Urinary bladder (tissue), 4 donors: ENCODE data around the gene MSMP. TPM values are rescaled to one million over a fixed set of nuclear protein-coding genes. Genes with fewer than 3 reads are reported as not detected.

ENCODE experiments used
- DNase-seq: peaks from one replicate; pipeline ENCODE4 v3.0.0-alpha.2; 2015; ENCODE audit errors: extremely low spot score
- H3K27ac ChIP-seq: one replicate; pipeline ENCODE4 v1.5.1; 2013; ENCODE audit warnings: low read depth, mild to moderate bottlenecking, moderate library complexity
- H3K36me3 ChIP-seq: one replicate; pipeline ENCODE4 v1.6.1; 2013; ENCODE audit warnings: mild to moderate bottlenecking, moderate library complexity; ENCODE audit not compliant: insufficient read depth
- H3K4me1 ChIP-seq: one replicate; pipeline ENCODE4 v1.6.1; 2013; ENCODE audit warnings: mild to moderate bottlenecking, moderate library complexity; ENCODE audit not compliant: insufficient read depth
- H3K4me3 ChIP-seq: one replicate; pipeline ENCODE4 v1.5.1; 2013; ENCODE audit warnings: low read depth, low read length
- WGBS: extraction: QIAGEN DNeasy Blood & Tissue Kit; methylation state at CpG from one replicate; pipeline ENCODE4 v1.1.7; 2013; 5-methylcytosine and 5-hydroxymethylcytosine counted together
- polyA plus RNA-seq: library from polyadenylated mRNA; stranded (reverse); fragments of 200-250 nt; gene quantifications from one replicate; pipeline ENCODE4 v1.2.3, GENCODE V29; 2013
- total RNA-seq: library from RNA; depleted of rRNA; stranded (reverse); fragments of >200 nt; gene quantifications from one replicate; pipeline ENCODE4 v1.2.3, GENCODE V29; 2014
- donor health status: healthy with polysubstance abuse.
- donor health status: healthy.

MSMP gene
- total and polyA plus RNA-seq, 2 donors, result 0.42 to 0.53 TPM

DNA sequence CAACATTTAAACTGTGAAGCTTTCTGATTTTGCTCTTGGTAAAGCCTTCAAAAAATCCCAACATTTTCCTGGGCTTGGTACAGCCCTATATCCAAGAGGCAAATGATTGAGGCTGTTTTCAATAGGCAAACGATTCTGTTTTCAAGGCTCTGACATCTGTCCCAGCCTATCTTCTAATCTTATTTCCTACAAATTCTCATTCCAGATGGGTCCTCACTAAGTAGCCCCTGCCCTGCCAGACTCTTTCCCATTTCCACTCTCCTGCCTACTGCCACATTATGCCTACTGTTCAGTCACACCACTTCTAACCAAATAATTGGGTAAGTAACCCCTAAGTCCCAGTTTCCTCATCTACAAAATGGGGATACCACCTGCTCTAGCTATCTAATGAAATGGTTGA lies 8.5 kb downstream of the MSMP start:
- Histone ChIP-seq H3K27ac (no peak overlapping the region), H3K4me3 (no peak overlapping the region), H3K4me1 (peaks cover 5% of the 10 kb centered on the region), H3K36me3 (no peaks in the 10 kb centered on the region)
- 61% methylated on average over 1 of the region's 1 CpG for WGBS
- DNase-seq, result no peak

- H3K4me1 ChIP-seq, result peaks cover 5% of the 10 kb centered on the region
- no peak overlapping the region for H3K27ac ChIP-seq
- no peak for DNase-seq
- no peak overlapping the region for H3K4me3 ChIP-seq
- no peaks in the 10 kb centered on the region for H3K36me3 ChIP-seq
- 82% methylated on average over 8 of the region's 8 CpGs for WGBS
Measured at GRCh38 chr9:35743880-35744518, 10.1 kb downstream of the MSMP start.

- H3K4me1 ChIP-seq, result peaks cover 5% of the 10 kb centered on the region
- no peaks in the 10 kb centered on the region for H3K36me3 ChIP-seq
- 64% methylated on average over 2 of the region's 2 CpGs for WGBS
- no peak overlapping the region for H3K27ac ChIP-seq
- no peak for DNase-seq
- H3K4me3 ChIP-seq, result no peak overlapping the region
Measured at GRCh38 chr9:35743452-35743851, 10.6 kb downstream of the MSMP start.

DNA sequence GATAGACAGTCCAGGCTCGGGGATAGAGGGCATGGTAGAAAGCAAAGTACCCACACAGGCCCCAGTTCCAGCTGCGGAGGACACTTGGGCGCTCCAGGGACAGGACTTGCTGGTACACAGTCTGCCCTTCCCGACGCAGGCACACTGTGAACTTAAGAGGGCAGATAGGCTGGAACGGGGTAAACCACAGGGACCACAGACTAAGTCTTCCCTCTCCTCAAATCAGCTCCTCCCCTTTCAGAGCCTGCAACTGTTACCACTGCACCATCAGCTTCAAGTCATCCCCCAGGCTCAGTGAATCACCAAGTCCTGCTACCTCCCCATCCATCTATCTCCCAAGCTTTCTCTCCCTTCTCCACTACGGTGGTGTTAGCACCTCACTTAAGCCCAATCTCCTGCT lies 12.3 kb downstream of the MSMP start:
- Histone ChIP-seq H3K4me3 (no peak overlapping the region), H3K4me1 (peaks cover under 1% of the 10 kb centered on the region), H3K27ac (no peak overlapping the region), H3K36me3 (no peaks in the 10 kb centered on the region)
- no peak for DNase-seq
- 88% methylated on average over 7 of the region's 7 CpGs for WGBS

GRCh38 chr9:35740243-35740642 lies 13.8 kb downstream of the MSMP start:
- no peak overlapping the region for H3K27ac ChIP-seq
- H3K4me1 ChIP-seq, result no peaks in the 10 kb centered on the region
- H3K4me3 ChIP-seq, result no peak overlapping the region
- H3K36me3 ChIP-seq, result no peaks in the 10 kb centered on the region
- 90% methylated on average over 6 of the region's 6 CpGs for WGBS
- DNase-seq, result no peak

DNA sequence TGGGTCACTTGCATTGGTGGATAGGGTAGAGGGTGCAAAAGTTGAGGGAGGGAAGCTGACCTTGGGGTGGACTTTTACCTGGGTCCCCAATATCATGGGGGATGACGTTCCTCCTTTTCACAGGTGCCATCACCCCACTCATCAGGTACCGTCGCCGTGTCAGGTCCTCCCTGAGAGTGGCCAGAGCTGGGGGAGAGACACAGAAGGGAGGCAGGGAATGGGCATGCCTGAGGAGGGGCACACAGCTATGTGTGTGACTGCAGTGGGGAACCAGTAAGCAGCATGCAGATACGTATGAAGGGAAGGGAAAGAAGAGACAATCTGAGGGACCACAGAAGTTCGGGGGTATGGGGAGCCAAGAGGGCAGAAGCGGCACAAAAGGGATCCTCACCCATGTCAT lies 15.2 kb downstream of the MSMP start:
- no peaks in the 10 kb centered on the region for H3K4me1 ChIP-seq
- H3K27ac ChIP-seq, result no peak overlapping the region
- H3K4me3 ChIP-seq, result no peak overlapping the region
- no peak for DNase-seq
- WGBS, result 90% methylated on average over 7 of the region's 7 CpGs
- no peaks in the 10 kb centered on the region for H3K36me3 ChIP-seq

- WGBS, result 71% methylated on average over 4 of the region's 4 CpGs
- Histone ChIP-seq H3K27ac (no peak overlapping the region), H3K4me1 (no peaks in the 10 kb centered on the region), H3K4me3 (no peak overlapping the region), H3K36me3 (no peaks in the 10 kb centered on the region)
- no peak for DNase-seq
Measured at GRCh38 chr9:35738186-35738585, 15.9 kb downstream of the MSMP start.

- no peak for DNase-seq
- Histone ChIP-seq H3K36me3 (no peaks in the 10 kb centered on the region), H3K4me3 (no peak overlapping the region), H3K27ac (no peak overlapping the region), H3K4me1 (no peaks in the 10 kb centered on the region)
- 72% methylated on average over 7 of the region's 7 CpGs for WGBS
Measured at GRCh38 chr9:35737143-35737542, 16.9 kb downstream of the MSMP start.

- Histone ChIP-seq H3K27ac (no peak overlapping the region), H3K4me1 (no peaks in the 10 kb centered on the region), H3K4me3 (no peak overlapping the region), H3K36me3 (no peaks in the 10 kb centered on the region)
- WGBS, result 41% methylated on average over 5 of the region's 5 CpGs
- DNase-seq, result no peak
Measured at GRCh38 chr9:35736201-35736633, 17.9 kb downstream of the MSMP start.

DNA sequence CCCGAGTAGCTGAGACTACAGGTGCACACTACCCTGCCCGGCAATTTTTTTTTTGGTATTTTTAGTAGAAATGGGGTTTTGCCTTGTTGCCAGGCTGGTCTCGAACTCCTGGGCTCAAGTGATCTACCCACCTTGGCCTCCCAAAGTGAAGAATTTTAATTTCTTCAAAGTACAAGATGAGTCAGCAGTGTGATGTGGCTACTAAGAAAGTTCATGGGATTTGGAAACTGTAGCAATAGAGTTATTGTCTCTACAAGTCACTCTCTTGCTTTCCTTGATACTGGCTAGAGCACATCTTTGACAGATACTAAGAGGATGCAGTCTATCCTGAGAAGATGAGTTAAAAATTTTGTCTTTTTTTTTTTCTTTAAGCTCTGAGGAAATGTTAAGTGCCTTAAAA lies 20.0 kb downstream of the MSMP start:
- Histone ChIP-seq H3K36me3 (no peaks in the 10 kb centered on the region), H3K4me3 (no peak overlapping the region), H3K4me1 (peaks cover 4% of the 10 kb centered on the region), H3K27ac (no peak overlapping the region)
- 92% methylated on average over 3 of the region's 3 CpGs for WGBS
- DNase-seq, result no peak

DNA sequence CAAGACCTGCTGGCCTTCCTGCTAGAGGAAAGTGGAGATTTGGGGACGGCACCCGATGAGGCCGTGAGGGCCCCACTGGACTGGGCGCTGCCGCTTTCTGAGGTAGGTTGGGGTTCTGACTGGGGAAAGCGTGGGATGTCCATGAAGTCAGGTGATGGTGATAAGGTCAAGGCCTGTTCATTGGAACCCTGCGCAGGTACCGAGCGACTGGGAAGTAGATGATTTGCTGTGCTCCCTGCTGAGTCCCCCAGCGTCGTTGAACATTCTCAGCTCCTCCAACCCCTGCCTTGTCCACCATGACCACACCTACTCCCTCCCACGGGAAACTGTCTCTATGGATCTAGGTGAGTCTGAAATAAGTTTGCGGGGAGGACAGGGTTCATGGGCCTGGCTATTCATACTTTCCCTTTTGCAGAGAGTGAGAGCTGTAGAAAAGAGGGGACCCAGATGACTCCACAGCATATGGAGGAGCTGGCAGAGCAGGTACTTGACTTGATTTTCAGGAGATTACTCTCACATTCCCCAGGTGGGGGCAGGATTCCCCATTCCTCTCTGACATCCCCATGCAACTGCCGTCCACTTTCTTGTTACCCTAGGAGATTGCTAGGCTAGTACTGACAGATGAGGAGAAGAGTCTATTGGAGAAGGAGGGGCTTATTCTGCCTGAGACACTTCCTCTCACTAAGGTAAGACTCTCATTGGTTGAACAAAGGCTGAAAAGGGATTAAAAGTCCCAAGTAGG lies 21.1 kb downstream of the MSMP start:
- Histone ChIP-seq H3K4me3 (peak overlapping the region; percentile 73), H3K36me3 (no peaks in the 10 kb centered on the region), H3K4me1 (peaks cover 4% of the 10 kb centered on the region), H3K27ac (peak overlapping the region; percentile 94)
- WGBS, result under 1% methylated on average over 14 of the region's 14 CpGs
- no peak for DNase-seq

DNA sequence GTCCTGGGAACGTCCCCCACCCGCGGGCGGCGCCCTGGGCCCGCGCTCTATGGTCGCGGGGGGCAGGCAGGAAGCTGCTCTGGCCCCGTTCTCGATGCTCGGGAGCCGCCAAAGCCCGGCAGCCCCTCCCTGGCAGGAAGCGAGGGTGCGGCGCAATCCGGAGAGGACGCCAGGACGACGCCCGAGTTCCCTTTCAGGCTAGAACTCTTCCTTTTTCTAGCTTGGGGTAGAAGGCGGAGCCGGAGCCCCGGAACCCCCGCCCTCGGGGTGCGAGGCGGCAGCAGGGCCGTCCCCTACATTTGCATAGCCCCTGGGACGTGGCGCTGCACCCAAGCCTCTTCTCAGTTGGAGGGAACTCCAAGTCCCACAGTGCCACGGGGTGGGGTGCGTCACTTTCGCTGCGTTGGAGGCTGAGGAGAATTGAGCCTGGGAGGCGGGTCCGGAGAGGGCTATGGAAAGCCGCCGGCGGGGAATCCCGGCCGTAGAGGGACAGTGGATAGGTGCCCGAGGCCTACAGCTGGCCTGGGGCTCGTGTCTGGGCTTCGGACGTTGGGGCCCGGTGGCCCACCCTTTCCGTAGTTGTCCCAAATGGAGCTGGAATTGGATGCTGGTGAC lies 21.8 kb downstream of the MSMP start, which contains the start of the genes CREB3 and TLN1:
TSS of gene CREB3 (plus strand) at position 482 of the 615 bp plus-strand sequence. CDS start at position 589, 107 bp downstream.
TSS of gene TLN1 (minus strand) at position 11 of the 615 bp plus-strand sequence. CDS start 6,501 bp downstream, outside the sequence.
- Histone ChIP-seq H3K36me3 (no peaks in the 10 kb centered on the region), H3K4me3 (peak within 1 kb of the TSS; percentile 73), H3K4me1 (peaks cover 4% of the 10 kb centered on the region), H3K27ac (peak within 1 kb of the TSS; percentile 97)
- under 1% methylated on average over 49 of the region's 49 CpGs for WGBS
- DNase-seq, result peak; percentile 97

DNA sequence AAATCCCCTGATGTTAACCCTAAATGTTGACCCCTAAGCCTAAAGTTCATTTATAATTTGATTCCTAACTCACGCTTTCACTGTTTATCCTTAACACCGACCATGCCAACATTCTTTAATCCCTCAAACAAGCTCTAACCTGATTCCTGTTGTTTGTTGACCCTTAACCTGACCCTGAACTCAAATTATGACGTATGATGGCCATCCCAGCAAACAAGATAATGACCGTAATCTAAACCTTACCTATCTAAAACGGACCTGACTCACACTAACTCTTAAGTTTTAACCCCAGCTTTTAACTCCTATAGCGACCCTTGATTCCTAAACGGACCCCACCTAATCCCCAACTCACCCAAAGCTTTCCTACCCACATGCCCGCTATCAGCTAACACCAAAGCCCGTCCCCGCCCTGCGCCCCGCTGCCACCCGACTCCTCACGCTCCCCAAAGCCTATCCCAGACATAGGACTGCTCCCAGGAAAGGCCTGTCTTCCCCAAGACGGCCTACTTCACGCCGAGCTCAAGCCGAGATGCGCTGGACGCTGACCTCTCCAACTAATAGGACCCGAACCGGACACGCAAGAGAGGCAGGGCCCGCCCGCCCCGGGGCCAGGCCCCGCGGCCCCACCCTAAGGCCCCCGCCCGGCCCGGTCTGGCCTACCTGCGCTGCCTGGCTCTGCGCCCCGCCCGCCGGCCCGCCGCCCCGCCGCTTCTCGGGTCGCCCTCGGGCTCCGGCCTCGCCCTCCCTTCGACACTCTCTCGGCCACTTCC lies 22.5 kb downstream of the MSMP start:
- Histone ChIP-seq H3K4me3 (peak overlapping the region; percentile 73), H3K27ac (peak overlapping the region; percentile 97), H3K4me1 (peaks cover 4% of the 10 kb centered on the region), H3K36me3 (no peaks in the 10 kb centered on the region)
- WGBS, result under 1% methylated on average over 47 of the region's 47 CpGs
- no peak for DNase-seq
